GM18951 (cell line): ENCODE results near the gene GSG1L2.

Experiments
- POLR2A ChIP-seq: IDR thresholded peaks from 4 replicates; pipeline ENCODE4 v1.6.1; 2011; ENCODE audit warnings: mild to moderate bottlenecking; ENCODE audit not compliant: insufficient read length, insufficient read depth; ENCODE audit errors: extremely low read depth
- in situ Hi-C: fragments of 300-500 bp; cut with MboI; formaldehyde crosslinking; loops from one replicate; pipeline ENCODE4 v1.12.0; 2022; ENCODE audit warnings: low sequenced_read_pairs, mixed read lengths, inconsistent platforms; ENCODE audit not compliant: unreplicated experiment

The GSG1L2 gene

DNA sequence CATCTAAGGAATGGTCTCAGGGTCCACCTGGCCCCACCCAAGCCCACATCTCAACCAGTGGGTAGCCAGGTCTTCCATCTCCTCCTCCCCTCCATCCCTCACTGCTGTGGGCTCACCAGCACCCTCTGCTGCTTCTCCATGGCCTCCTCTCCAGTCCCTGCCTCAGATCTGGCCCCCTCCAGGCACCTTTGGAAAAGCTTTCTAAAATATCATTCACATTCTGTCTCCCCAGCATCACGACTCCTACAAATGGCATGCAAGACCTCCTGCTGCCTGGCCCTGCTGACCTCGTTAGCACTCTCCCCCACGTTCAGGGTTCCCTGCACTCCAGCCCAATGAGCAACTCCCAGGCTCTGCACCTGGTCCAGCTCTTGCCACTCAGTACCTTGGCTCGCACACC, 17.6 kb upstream of the GSG1L2 start:
- no peak for TF ChIP-seq POLR2A
- in situ Hi-C loops = no loop called here

- TF ChIP-seq POLR2A = no peak
- in situ Hi-C loops = no loop called here
Observed at GRCh38 chr17:9837551-9838471, 15.9 kb upstream of the GSG1L2 start.

DNA sequence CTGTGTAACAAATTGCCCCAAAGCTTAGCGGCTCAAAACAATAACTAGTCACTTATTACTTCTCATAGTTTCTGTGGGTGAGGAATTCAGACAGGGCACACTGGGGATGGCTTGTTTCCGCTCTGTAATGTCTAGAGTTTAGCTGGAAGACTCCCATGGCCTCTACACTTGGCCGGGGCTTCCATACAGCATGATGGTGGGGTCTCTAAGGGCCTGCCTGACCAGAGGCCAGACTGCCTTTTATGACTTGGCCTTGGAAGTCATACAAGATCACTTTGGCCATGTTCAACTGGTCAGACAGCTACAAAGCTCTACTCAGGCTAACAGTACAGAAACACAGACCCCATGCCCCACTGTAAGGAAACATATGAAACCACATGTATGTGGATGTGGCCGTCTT, 12.0 kb upstream of the GSG1L2 start:
- TF ChIP-seq POLR2A = no peak
- in situ Hi-C loops = no loop called here

- in situ Hi-C loops = no loop called here
- TF ChIP-seq POLR2A = no peak
Observed at GRCh38 chr17:9830711-9831110, 8.8 kb upstream of the GSG1L2 start.

DNA sequence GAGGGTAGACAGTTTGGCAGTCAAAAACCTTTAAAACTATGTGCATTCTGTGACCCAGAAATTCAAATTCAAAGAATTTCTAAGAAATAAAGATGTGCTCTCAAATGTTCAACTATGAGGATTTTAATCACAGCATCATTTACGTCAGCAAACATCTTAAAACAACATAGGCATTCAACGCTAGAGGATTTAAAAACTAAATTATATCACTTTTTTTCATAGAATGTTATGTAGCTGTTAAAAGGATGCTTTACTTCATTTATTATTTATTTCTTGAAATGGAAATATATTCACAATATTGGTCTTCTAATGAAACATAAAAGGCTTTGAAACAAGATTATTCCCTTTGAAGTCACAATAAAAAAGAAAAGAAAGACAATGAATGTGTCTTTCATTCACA, 7.5 kb upstream of the GSG1L2 start:
- no peak for TF ChIP-seq POLR2A
- in situ Hi-C loops = no loop called here

DNA sequence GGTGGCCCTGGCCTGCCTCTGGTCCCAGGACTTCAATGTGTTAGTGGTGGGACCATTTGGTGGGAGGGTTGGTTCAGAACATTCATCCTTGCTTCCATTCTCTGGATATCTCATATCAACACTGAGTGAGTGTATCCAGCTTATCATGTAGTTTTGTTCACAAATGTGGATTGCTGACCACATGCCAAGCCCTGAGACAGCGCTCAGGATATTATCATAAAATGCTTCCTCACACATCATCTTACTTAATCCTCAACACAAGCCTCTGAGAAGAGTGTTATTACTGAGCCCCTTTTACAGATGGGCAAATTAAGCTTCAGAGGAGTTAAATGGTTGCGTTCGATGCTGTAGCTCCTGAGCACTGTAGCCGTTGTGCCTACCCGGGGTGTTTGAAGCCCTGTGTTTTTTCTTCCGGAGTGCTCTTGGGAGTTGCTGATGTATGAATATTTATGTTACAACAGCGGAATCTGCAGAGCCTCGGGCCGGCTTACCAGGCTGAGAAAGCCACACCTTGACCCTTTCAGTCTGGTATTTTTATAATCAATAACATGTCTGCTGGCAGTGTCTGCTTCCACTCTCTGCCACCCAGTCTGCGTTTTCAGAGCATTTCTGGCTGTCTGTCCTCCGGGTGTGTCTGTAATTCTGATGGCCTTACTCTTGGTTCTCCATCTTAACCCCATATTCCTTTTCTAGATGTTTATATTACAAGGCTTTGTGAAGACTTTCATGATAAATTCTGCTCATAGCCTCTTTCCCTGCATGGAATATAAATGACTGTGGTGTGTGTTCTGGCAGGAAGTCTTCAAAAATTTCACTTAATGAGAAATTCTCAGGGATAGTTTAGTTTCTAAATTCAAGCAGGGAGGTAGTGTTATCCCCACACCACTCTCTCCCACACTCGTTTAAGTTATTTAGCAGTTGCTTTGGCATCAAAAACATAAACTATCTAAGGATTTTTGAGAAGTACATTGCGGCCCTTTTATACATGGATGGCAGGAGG, 6.7 kb upstream of the GSG1L2 start:
- no peak for TF ChIP-seq POLR2A
- in situ Hi-C loops = no loop called here

DNA sequence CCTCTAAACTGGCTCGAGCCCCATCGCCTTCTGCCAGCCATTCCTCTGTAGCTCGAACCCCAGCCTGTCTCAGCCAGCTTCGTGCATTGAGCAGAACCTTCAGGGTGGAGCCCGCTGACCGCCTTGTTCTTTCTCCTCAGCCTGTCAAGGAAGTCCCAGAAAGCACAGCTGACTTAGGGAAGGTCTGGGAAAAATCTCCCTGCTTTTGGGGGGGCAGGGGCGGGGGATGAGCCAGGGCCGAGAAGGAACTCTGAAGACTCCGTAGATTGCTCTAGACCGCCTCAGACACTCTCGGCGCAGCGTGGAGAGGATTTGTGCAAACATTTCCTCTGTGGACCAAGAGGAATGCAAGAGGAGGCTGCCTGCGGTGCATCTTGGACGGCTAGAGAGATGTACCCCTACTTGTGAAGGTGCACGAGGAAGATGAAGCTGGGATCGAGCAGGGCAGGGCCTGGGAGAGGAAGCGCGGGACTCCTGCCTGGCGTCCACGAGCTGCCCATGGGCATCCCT, 3.8 kb upstream of the GSG1L2 start, which contains the start of gene GLP2R:
Gene GLP2R, plus strand, starts transcription at position 284 of the 510 bp plus-strand sequence. Its CDS starts 140 bp downstream, at position 424.
- in situ Hi-C loops = no loop called here
- TF ChIP-seq POLR2A = no peak

DNA sequence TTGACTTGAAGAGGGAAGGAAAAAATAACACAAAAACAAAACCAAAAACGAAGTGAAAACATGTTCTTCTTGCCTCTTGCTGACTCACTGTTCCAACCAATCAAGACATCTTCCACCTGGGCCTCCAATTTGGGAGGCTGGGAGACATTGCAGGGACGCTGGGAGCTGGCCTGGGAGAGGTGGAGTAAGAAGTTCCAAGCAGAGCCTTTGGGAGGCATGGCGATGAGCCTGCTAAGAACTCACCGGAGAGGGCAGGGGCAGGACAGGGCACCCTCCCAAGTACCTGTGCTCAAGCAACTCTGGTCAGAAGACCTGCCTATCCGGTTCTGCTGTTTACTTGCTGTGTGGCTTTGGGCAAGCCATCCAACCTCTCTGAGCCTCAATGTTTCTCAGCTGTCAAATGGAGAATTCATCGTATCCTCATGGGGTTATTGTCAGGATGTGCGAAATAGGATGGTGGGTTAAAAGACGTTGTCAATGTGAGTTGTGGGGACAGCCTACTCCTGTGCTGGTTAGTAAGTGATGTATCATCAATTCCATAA, 3.0 kb upstream of the GSG1L2 start:
- no peak for TF ChIP-seq POLR2A
- in situ Hi-C loops = no loop called here

DNA sequence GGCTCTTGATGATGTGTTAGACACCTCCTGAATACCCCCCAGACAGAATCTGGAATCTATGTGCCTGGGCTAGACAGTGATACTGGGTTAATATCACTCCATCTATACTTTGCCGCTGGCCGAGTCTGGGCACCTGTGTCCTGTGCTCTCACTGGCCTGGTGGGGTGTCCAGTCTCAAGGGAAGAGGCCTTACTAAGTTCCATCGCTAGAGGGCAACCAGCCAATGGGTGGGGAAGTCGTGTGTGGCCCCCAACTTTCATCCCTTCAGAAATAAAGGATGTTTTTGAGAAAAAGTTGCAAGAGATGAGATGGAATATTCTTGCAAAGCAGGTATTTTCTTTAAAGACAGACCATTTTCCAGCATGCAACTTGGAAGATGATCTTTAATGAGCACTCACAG, 2.2 kb upstream of the GSG1L2 start:
- in situ Hi-C loops = no loop called here
- TF ChIP-seq POLR2A = no peak

DNA sequence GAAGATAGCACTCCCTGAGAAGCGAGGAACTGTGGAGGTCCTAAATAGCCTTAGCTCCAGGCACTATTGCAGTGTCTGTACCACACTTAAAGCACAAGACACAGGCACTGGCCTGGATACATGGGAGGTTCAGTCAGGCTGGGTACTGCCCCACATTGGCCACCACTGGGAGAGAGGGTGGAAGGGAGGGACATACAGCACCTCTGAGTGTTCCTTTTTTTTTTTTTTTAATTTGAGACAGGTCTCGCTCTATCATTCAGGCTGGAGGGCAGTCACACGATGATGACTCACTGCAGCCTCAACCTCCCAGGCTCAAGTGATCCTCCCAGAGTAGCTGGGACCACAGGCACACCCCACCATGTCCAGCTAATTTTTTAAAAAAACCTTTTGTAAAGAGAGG, 1.4 kb downstream of the GSG1L2 start:
- no peak for TF ChIP-seq POLR2A
- in situ Hi-C loops = no loop called here

GRCh38 chr17:9818760-9819159, 3.1 kb downstream of the GSG1L2 start:
- in situ Hi-C loops = no loop called here
- TF ChIP-seq POLR2A = no peak

DNA sequence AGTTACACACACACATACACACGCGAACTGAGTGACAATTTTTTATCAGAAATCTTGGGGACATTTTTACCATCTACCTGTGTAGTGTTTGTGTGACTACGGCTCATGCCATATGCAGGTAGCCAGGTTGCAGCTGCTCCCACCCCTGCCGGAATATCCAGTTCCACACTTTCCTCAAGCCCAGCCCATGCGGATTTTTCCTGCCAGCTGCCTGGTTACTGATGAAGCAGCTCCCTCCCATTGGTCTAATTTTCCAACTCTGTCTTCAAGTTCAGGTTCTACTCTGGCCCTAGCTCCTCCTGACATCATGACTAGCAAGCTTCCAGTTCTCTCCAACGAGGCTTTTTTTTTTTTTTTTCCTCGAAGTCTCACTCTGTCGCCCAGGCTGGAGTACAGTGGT, 4.8 kb downstream of the GSG1L2 start:
- TF ChIP-seq POLR2A = no peak
- in situ Hi-C loops = no loop called here

DNA sequence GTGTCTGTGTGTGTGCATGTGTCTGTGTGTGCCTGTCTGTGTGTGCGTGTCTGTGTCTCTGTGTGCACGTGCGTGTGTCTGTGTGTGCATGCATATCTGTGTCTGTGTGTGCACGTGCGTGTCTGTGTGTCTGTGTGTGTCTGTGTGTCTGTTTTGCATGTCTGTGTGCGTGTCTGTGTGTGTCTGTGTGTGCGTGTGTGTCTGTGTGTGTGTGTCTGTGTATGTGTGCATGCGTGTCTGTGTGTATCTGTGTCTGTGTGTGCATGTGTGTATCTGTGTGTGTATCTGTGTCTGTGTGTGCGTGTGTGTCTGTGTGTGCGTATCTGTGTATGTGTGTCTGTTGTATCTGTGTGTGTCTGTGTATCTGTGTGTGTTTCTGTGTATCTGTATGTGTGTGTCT, 5.4 kb downstream of the GSG1L2 start:
- TF ChIP-seq POLR2A = no peak
- in situ Hi-C loops = no loop called here
